Sigmoid colon (tissue), 7 donors: ENCODE results near the gene ODAD4. TPM values are rescaled to one million over a fixed set of nuclear protein-coding genes. Genes with fewer than 3 reads are reported as not detected.
A peak's percentile ranks its signal among the peaks of the same experiment; 100 is the strongest.

Experiments used
- DNase-seq: peaks from one replicate; pipeline ENCODE4 v3.0.0-alpha.2; 2019
- H3K27ac ChIP-seq, 4 donors: fragments of 200-600 bp; sonication (generic); one replicate each; pipeline ENCODE4 v1.5.1; 2016 to 2019; ENCODE audit warnings: mild to moderate bottlenecking in 1 of 4
- H3K27me3 ChIP-seq, 3 donors: fragments of 200-600 bp; sonication (generic); one replicate each; pipeline ENCODE4 v1.5.1; 2019; ENCODE audit warnings: mild to moderate bottlenecking in 1 of 3
- H3K36me3 ChIP-seq, 4 donors: fragments of 200-600 bp; sonication (generic); one replicate each; pipeline ENCODE4 v1.5.1; 2016 to 2019
- H3K4me1 ChIP-seq, 4 donors: fragments of 200-600 bp; sonication (generic); one replicate each; pipeline ENCODE4 v1.5.1; 2017 to 2019
- H3K4me3 ChIP-seq, 4 donors: fragments of 200-600 bp; sonication (generic); one replicate each; pipeline ENCODE4 v1.5.1; 2017 to 2019; ENCODE audit warnings: mild to moderate bottlenecking in 2 of 4, moderate library complexity in 1 of 4
- H3K9me3 ChIP-seq, 4 donors: fragments of 200-600 bp in 3 of 4; sonication (generic) in 3 of 4; one replicate each; pipeline versions ENCODE4 v1.5.1 to v1.6.1; 2013 to 2019
- EP300 ChIP-seq, 4 donors: sonication (generic); formaldehyde crosslinking; IDR thresholded peaks; one replicate each; pipeline ENCODE4 v1.6.1; 2017; ENCODE audit warnings: antibody characterized with exemption in 4 of 4
- POLR2A ChIP-seq, 2 donors: fragments of 450-650 bp; IDR thresholded peaks; one replicate each; pipeline ENCODE4 v1.6.1; 2016; ENCODE audit warnings: antibody characterized with exemption in 2 of 2, mild to moderate bottlenecking in 2 of 2, moderate library complexity in 2 of 2
- POLR2AphosphoS5 ChIP-seq, 4 donors: sonication (generic); formaldehyde crosslinking; IDR thresholded peaks; one replicate each; pipeline ENCODE4 v1.6.1; 2017; ENCODE audit warnings: antibody characterized with exemption in 4 of 4
- WGBS, 2 donors: extraction: QIAGEN DNeasy Blood & Tissue Kit; methylation state at CpG; one replicate each; pipeline ENCODE4 v1.1.7; 2013; 5-methylcytosine and 5-hydroxymethylcytosine counted together
- intact Hi-C: fragments of 100-400 bp; cut with DNase I; formaldehyde crosslinking; loops from one replicate; pipeline ENCODE4 v1.15.1; 2023
- polyA plus RNA-seq, 3 donors: library from polyadenylated mRNA; stranded (reverse); fragments of 200-250 nt; gene quantifications; one replicate each; pipeline ENCODE4 v1.2.3, GENCODE V29; 2013
- total RNA-seq, 4 donors: library from RNA; depleted of rRNA; stranded (reverse); fragments of >200 nt; gene quantifications; one replicate each; pipeline ENCODE4 v1.1.0, GENCODE V29; 2016
- TF ChIP-seq, protein P1 (sequence below), 4 experiments: fragments of 450-650 bp in 3 of 4; fragments of 200-600 bp in 1 of 4; IDR thresholded peaks; one replicate each; pipeline ENCODE4 v1.5.1; 2016 to 2019; ENCODE audit warnings: antibody characterized with exemption in 4 of 4, mild to moderate bottlenecking in 3 of 4, moderate library complexity in 2 of 4
- donor health status: healthy with polysubstance abuse.
- donor health status: Bipolar disorder and iron deficiency.
- donor health status: healthy.

ODAD4 gene
- total and polyA plus RNA-seq, 7 donors, result 0.41 to 2.2 (median 1.6) TPM; not detected in 2

DNA sequence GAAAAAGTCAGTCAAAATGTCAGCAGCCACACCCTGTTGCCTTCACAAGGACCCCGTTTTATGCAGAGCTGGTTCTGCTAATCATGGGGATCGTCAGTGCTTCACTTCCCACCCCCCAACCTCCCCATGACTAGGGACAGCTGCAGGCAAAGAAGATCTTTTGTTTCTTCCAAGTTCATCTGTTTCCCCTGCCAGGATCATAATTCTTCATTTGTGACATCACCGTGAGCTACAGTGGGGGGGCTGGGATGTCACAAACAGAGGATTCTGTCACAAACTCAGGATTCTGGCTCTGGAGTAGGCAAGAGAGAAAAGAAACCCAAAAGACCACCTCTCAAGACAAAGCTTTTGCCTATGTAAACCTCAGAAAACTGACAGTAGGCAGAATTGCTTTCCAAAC, 62.2 kb downstream of the ODAD4 start:
- Histone ChIP-seq H3K27me3 (no peaks in the 10 kb centered on the region), H3K4me3 (no peak overlapping the region), H3K36me3 (peaks cover 34 to 100% (median 66%) of the 10 kb centered on the region in 4 donors), H3K9me3 (no peaks in the 10 kb centered on the region), H3K27ac (peak overlapping the region in 2 of 4 donors; percentile 28 to 29), H3K4me1 (no peaks in the 10 kb centered on the region)
- intact Hi-C loops, result no loop called here
- TF ChIP-seq POLR2A (IDR thresholded peaks at IDR 0.05) (no peak), POLR2AphosphoS5 (IDR thresholded peaks at IDR 0.05) (no peak), EP300 (IDR thresholded peaks at IDR 0.05) (no peak)
- TF ChIP-seq, protein P1, sequence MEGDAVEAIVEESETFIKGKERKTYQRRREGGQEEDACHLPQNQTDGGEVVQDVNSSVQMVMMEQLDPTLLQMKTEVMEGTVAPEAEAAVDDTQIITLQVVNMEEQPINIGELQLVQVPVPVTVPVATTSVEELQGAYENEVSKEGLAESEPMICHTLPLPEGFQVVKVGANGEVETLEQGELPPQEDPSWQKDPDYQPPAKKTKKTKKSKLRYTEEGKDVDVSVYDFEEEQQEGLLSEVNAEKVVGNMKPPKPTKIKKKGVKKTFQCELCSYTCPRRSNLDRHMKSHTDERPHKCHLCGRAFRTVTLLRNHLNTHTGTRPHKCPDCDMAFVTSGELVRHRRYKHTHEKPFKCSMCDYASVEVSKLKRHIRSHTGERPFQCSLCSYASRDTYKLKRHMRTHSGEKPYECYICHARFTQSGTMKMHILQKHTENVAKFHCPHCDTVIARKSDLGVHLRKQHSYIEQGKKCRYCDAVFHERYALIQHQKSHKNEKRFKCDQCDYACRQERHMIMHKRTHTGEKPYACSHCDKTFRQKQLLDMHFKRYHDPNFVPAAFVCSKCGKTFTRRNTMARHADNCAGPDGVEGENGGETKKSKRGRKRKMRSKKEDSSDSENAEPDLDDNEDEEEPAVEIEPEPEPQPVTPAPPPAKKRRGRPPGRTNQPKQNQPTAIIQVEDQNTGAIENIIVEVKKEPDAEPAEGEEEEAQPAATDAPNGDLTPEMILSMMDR (IDR thresholded peaks at IDR 0.05), result no peak
- WGBS, 2 donors, result 70 to 86% methylated on average over 3 of the region's 3 CpGs
- no peak for DNase-seq

DNA sequence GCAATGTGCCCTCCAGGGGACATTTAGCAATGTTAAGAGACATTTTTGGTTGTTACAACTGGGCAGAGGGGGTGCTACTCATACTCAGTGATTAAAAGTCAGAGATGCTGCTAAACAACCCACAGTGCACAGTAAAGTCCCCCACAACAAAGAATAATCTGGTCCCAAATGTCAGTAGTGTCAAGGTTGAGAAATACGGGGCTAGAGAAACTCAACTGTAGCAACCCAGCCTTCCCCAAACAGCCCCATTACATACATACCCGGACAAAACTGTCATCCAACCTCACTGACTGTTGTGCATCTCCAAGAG, 66.4 kb downstream of the ODAD4 start:
- no peak for DNase-seq
- Histone ChIP-seq H3K27ac (no peak overlapping the region), H3K9me3 (no peaks in the 10 kb centered on the region), H3K4me1 (no peaks in the 10 kb centered on the region), H3K36me3 (peaks cover 33 to 99% (median 61%) of the 10 kb centered on the region in 4 donors), H3K4me3 (no peak overlapping the region), H3K27me3 (no peaks in the 10 kb centered on the region)
- TF ChIP-seq POLR2AphosphoS5 (IDR thresholded peaks at IDR 0.05), result no peak
- TF ChIP-seq, protein P1 (IDR thresholded peaks at IDR 0.05), result no peak
- no peak for TF ChIP-seq EP300 (IDR thresholded peaks at IDR 0.05)
- no peak for TF ChIP-seq POLR2A (IDR thresholded peaks at IDR 0.05)
- 88 to 92% methylated on average over 2 of the region's 2 CpGs for WGBS, 2 donors
- intact Hi-C loops, result no loop called here

DNA sequence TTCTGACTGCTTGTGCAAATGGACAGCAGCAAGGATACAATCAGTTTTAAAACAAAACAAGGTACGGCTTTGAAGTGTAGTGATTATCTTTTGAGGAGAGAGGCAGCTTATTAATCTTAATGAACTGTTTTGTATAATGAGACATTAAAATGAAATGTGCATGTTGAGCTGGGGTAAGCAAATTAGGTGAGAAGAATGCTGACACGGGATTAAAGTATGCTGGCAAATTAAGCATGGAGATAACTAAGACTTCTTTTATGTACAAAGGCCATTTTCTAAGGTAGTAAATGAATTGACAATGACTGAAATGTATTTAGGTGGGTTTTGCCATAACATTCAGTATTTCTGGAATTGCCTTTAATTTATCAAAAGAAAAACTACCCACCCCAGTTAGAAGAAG, 68.1 kb downstream of the ODAD4 start:
- no peak overlapping the region for H3K4me3 ChIP-seq
- H3K36me3 ChIP-seq, result peaks cover 33 to 98% (median 55%) of the 10 kb centered on the region in 4 donors
- WGBS, 2 donors, result 34 to 42% methylated on average over 2 of the region's 2 CpGs
- intact Hi-C loops, result no loop called here
- DNase-seq, result no peak
- TF ChIP-seq, protein P1 (IDR thresholded peaks at IDR 0.05), result no peak
- no peak for TF ChIP-seq POLR2AphosphoS5 (IDR thresholded peaks at IDR 0.05)
- TF ChIP-seq EP300 (IDR thresholded peaks at IDR 0.05), result no peak
- TF ChIP-seq POLR2A (IDR thresholded peaks at IDR 0.05), result no peak
- no peaks in the 10 kb centered on the region for H3K27me3 ChIP-seq
- H3K27ac ChIP-seq, result no peak overlapping the region
- no peaks in the 10 kb centered on the region for H3K9me3 ChIP-seq
- peaks cover 0 to 6% (median 0%) of the 10 kb centered on the region in 4 donors for H3K4me1 ChIP-seq

DNA sequence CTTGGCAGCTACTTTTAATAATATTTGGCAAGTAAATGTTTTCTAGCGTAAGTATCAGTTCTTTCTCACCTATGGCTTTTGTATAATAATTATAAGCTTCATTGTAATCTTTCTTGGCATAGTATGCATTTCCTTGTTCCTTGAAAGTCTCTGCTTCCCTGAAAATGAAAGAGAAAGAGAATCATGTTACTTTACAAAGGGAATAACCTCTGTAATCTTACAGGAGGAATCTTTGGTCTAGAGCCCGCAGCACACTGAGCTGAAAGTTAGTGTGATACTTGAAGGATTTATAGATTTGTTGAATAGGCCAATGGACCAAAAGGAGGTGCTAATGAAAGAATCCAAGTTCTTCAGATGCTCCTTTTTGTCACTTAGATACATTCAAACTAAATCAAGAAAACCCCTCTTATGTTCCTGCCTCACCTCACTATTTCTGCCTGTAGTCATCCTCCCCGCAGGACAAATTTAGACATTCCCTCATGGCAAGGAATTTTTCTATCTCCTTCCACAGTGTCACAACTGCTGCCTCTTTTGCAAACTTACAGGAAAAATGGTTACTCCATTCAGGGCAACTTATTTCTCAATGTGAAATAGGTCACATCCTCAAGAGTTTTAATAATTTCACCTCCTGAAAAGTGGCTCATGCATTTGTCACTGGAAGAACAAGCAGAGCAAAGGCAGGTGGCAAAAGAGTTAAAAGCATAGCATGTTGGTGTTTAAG, 70.2 kb downstream of the ODAD4 start:
- no peaks in the 10 kb centered on the region for H3K9me3 ChIP-seq
- H3K36me3 ChIP-seq, result peaks cover 22 to 78% (median 44%) of the 10 kb centered on the region in 4 donors
- intact Hi-C loops, result no loop called here
- H3K4me3 ChIP-seq, result no peak overlapping the region
- 24 to 69% methylated on average over 3 of the region's 3 CpGs for WGBS, 2 donors
- TF ChIP-seq POLR2AphosphoS5 (IDR thresholded peaks at IDR 0.05) (no peak), EP300 (IDR thresholded peaks at IDR 0.05) (no peak), POLR2A (IDR thresholded peaks at IDR 0.05) (no peak)
- TF ChIP-seq, protein P1 (IDR thresholded peaks at IDR 0.05), result no peak
- H3K4me1 ChIP-seq, result peaks cover 0 to 22% (median 17%) of the 10 kb centered on the region in 4 donors
- no peaks in the 10 kb centered on the region for H3K27me3 ChIP-seq
- no peak overlapping the region for H3K27ac ChIP-seq
- DNase-seq, result no peak
